CD1c-positive myeloid dendritic cell (primary cell): ENCODE results near the gene ZBTB12.

Source experiments
- DNase-seq: peaks from one replicate; pipeline ENCODE4 v3.0.0-alpha.2; 2016; ENCODE audit errors: extremely low spot score

The ZBTB12 gene

GRCh38 chr6:31897612-31898382 is 4.1 kb downstream of the ZBTB12 start, which contains the start of gene EHMT2:
Gene EHMT2, minus strand, starts transcription at chr6:31897698. Its CDS starts 21 bp downstream, at chr6:31897677.
- peak; percentile 93 for DNase-seq

- DNase-seq: no peak
Observed at GRCh38 chr6:31896856-31897611, 4.9 kb downstream of the ZBTB12 start.

- no peak for DNase-seq
Observed at GRCh38 chr6:31896493-31896855, 5.4 kb downstream of the ZBTB12 start.

GRCh38 chr6:31892821-31893220 is 9.1 kb downstream of the ZBTB12 start:
- no peak for DNase-seq

GRCh38 chr6:31889331-31889972 is 12.4 kb downstream of the ZBTB12 start:
- no peak for DNase-seq

GRCh38 chr6:31888276-31889258 is 13.3 kb downstream of the ZBTB12 start:
- DNase-seq: peak; percentile 51

GRCh38 chr6:31887173-31888007 is 14.5 kb downstream of the ZBTB12 start:
- no peak for DNase-seq

- DNase-seq: no peak
Observed at GRCh38 chr6:31886541-31886991, 15.3 kb downstream of the ZBTB12 start.

GRCh38 chr6:31884528-31885035 is 17.3 kb downstream of the ZBTB12 start:
- no peak for DNase-seq

GRCh38 chr6:31883676-31884075 is 18.2 kb downstream of the ZBTB12 start:
- no peak for DNase-seq

GRCh38 chr6:31882344-31882743 is 19.5 kb downstream of the ZBTB12 start:
- no peak for DNase-seq

- DNase-seq: no peak
Observed at GRCh38 chr6:31881136-31881859, 20.6 kb downstream of the ZBTB12 start.

- DNase-seq: no peak
Observed at GRCh38 chr6:31880616-31881015, 21.3 kb downstream of the ZBTB12 start.

GRCh38 chr6:31879901-31880300 is 22.0 kb downstream of the ZBTB12 start:
- DNase-seq: no peak

- no peak for DNase-seq
Observed at GRCh38 chr6:31879143-31879542, 22.7 kb downstream of the ZBTB12 start.

- no peak for DNase-seq
Observed at GRCh38 chr6:31878726-31879125, 23.2 kb downstream of the ZBTB12 start, which contains the start of gene SLC44A4. Gene SLC44A4, minus strand, starts transcription at chr6:31878997. Its CDS starts 17 bp downstream, at chr6:31878980.

GRCh38 chr6:31878222-31878621 is 23.7 kb downstream of the ZBTB12 start:
- DNase-seq: no peak

GRCh38 chr6:31877651-31878161 is 24.2 kb downstream of the ZBTB12 start:
- no peak for DNase-seq

GRCh38 chr6:31877125-31877650 is 24.7 kb downstream of the ZBTB12 start:
- no peak for DNase-seq
